Prostate gland (tissue), 2 donors: Measurements from ENCODE around the gene TAF3. TPM values are rescaled to one million over a fixed set of nuclear protein-coding genes. Genes with fewer than 3 reads are reported as not detected.

Experiments
- DNase-seq: peaks from one replicate; pipeline ENCODE4 v3.0.0-alpha.2; 2019; ENCODE audit warnings: low spot score
- H3K27ac ChIP-seq, 2 donors: fragments of 200-600 bp; sonication (generic); 2 replicates each; pipeline ENCODE4 v1.5.1; 2017 to 2019
- H3K27me3 ChIP-seq: fragments of 200-600 bp; sonication (generic); replicated peaks from 2 replicates; pipeline ENCODE4 v1.5.1; 2019; ENCODE audit not compliant: insufficient read depth
- H3K36me3 ChIP-seq, 2 donors: fragments of 200-600 bp; sonication (generic); 1 replicate in 1 of 2; 2 replicates in 1 of 2; pipeline versions ENCODE4 v1.5.1 to v1.8.1; 2017 to 2019
- H3K4me1 ChIP-seq: fragments of 200-600 bp; sonication (generic); replicated peaks from 2 replicates; pipeline ENCODE4 v1.5.1; 2019
- H3K4me3 ChIP-seq, 2 donors: fragments of 200-600 bp; sonication (generic); 2 replicates each; pipeline ENCODE4 v1.5.1; 2017 to 2019
- H3K9me3 ChIP-seq: fragments of 200-600 bp; sonication (generic); 2 replicates; pipeline ENCODE4 v1.5.1; 2017
- CTCF ChIP-seq, 4 experiments: fragments of 200-600 bp in 2 of 4; fragments of 450-650 bp in 2 of 4; sonication (generic) in 2 of 4; IDR thresholded peaks; 1 replicate in 3 of 4; 2 replicates in 1 of 4; pipeline ENCODE4 v1.5.1; 2016 to 2019; ENCODE audit warnings: antibody characterized with exemption in 4 of 4, mild to moderate bottlenecking in 2 of 4, moderate library complexity in 2 of 4
- POLR2A ChIP-seq: fragments of 450-650 bp; IDR thresholded peaks from one replicate; pipeline ENCODE4 v1.6.1; 2016; ENCODE audit warnings: antibody characterized with exemption, mild to moderate bottlenecking
- POLR2AphosphoS5 ChIP-seq: sonication (generic); formaldehyde crosslinking; IDR thresholded peaks from one replicate; pipeline ENCODE4 v1.6.1; 2017; ENCODE audit warnings: antibody characterized with exemption
- WGBS: methylation state at CpG from one replicate; pipeline ENCODE4 v1.1.5; 2018; 5-methylcytosine and 5-hydroxymethylcytosine counted together
- intact Hi-C: fragments of 100-400 bp; cut with DNase I; formaldehyde crosslinking; loops from one replicate; pipeline ENCODE4 v1.14.2; 2022
- total RNA-seq, 2 donors: library from RNA; depleted of rRNA; stranded (reverse); fragments of >200 nt; gene quantifications; one replicate each; pipeline ENCODE4 v1.1.0, GENCODE V29; 2016

TAF3 gene
- total RNA-seq, 2 donors from 2014 or later: 4.4 to 20.2 TPM

DNA sequence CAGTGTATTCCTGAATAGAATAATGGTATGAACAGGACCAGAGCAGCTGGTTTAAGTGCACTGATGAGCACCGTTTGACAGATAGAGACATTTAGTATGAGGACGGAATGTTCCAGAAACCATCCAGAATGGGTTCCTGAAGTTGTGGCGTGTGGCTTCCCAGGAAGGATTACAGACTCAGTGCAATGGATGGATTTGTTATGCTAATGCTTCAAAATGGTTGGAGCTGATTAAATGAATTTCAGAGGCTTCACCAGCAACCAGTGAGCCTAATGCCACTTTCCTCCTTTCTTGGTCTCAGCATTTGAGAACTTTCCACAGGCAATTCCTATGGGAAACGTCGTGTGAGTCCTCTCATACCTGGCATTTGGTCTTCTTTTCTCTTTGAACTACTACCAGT lies 246.1 kb downstream of the TAF3 start:
- Histone ChIP-seq H3K4me3 (no peak overlapping the region), H3K27ac (no peak overlapping the region), H3K9me3 (no peaks in the 10 kb centered on the region), H3K27me3 (no peaks in the 10 kb centered on the region), H3K4me1 (peaks cover 4% of the 10 kb centered on the region), H3K36me3 (no peaks in the 10 kb centered on the region)
- intact Hi-C loops: no loop called here
- DNase-seq: no peak
- no peak for TF ChIP-seq POLR2AphosphoS5
- no peak for TF ChIP-seq POLR2A
- no peak for TF ChIP-seq CTCF (IDR thresholded peaks at IDR 0.05)
- 72% methylated on average over 5 of the region's 5 CpGs for WGBS

- no peak for TF ChIP-seq POLR2A
- intact Hi-C loops: no loop called here
- no peak for DNase-seq
- no peaks in the 10 kb centered on the region for H3K27me3 ChIP-seq
- H3K27ac ChIP-seq: no peak overlapping the region
- no peak overlapping the region for H3K4me3 ChIP-seq
- no peaks in the 10 kb centered on the region for H3K9me3 ChIP-seq
- 54% methylated on average over 2 of the region's 2 CpGs for WGBS
- no peaks in the 10 kb centered on the region for H3K36me3 ChIP-seq
- peaks cover 4% of the 10 kb centered on the region for H3K4me1 ChIP-seq
These were observed 247.3 kb downstream of the TAF3 start for GRCh38 chr10:8065651-8066050.

GRCh38 chr10:8066124-8066523 lies 247.8 kb downstream of the TAF3 start:
- Histone ChIP-seq H3K36me3 (no peaks in the 10 kb centered on the region), H3K4me3 (no peak overlapping the region), H3K4me1 (peaks cover 4% of the 10 kb centered on the region), H3K9me3 (no peaks in the 10 kb centered on the region), H3K27me3 (no peaks in the 10 kb centered on the region), H3K27ac (no peak overlapping the region)
- DNase-seq: no peak
- 29% methylated on average over 1 of the region's 1 CpG for WGBS
- intact Hi-C loops: no loop called here
- TF ChIP-seq POLR2AphosphoS5 (no peak), POLR2A (no peak), CTCF (IDR thresholded peaks at IDR 0.05) (no peak)

Other genes with a start within 250 kb of the TAF3 start
- 10 to 100 TPM; 13.5 to 42.0 TPM for gene ITIH5, start 151.5 kb upstream of the TAF3 start, total RNA-seq
- not detected for gene ITIH2, start 115.2 kb upstream of the TAF3 start, total RNA-seq
- gene KIN, start 30.5 kb upstream of the TAF3 start, total RNA-seq: 10 to 100 TPM in 1 of 2 donors, 1 to 10 TPM in 1; 7.0 to 11.1 TPM
- gene ATP5F1C, start 30.3 kb upstream of the TAF3 start, total RNA-seq: 100 to 1,000 TPM; 207 to 239 TPM
- 10 to 100 TPM; 10.4 to 19.9 TPM for gene GATA3, start 236.2 kb downstream of the TAF3 start, total RNA-seq